Stimulated activated memory B cell treated with anti-CD40 and anti-IgM and Interleukin-4, amounts not matched to agents 10 μg/mL and 1 μg/mL and 100 μg/mL, for 72 hours (primary cell): Measurements from ENCODE around the gene HCST.

Experiments
- ATAC-seq: fragments of 150-1000 bp; cut with Tn5 transposase; 2 replicates; pipeline ENCODE4 v1.10.0; 2021
- H3K27ac Mint-ChIP-seq: one replicate; pipeline ENCODE4 v1.8.0; 2022; ENCODE audit warnings: mild to moderate bottlenecking, mixed read lengths
- H3K27me3 Mint-ChIP-seq: one replicate; pipeline ENCODE4 v1.8.0; 2022; ENCODE audit warnings: mixed read lengths
- H3K36me3 Mint-ChIP-seq: one replicate; pipeline ENCODE4 v1.8.0; 2022; ENCODE audit warnings: mixed read lengths
- H3K4me1 Mint-ChIP-seq: one replicate; pipeline ENCODE4 v1.8.0; 2022; ENCODE audit warnings: mixed read lengths
- H3K4me3 Mint-ChIP-seq: one replicate; pipeline ENCODE4 v1.8.0; 2022; ENCODE audit warnings: mild to moderate bottlenecking, moderate library complexity, mixed read lengths
- H3K9me3 Mint-ChIP-seq: one replicate; pipeline ENCODE4 v1.8.0; 2022; ENCODE audit warnings: mixed read lengths

The HCST gene

GRCh38 chr19:35949131-35949530, 46.8 kb downstream of the HCST start:
- H3K4me3 Mint-ChIP-seq, result no peak overlapping the region
- no peaks in the 10 kb centered on the region for H3K9me3 Mint-ChIP-seq
- H3K27me3 Mint-ChIP-seq, result peaks cover 7% of the 10 kb centered on the region
- H3K36me3 Mint-ChIP-seq, result peaks cover 2% of the 10 kb centered on the region
- H3K4me1 Mint-ChIP-seq, result peaks cover 16% of the 10 kb centered on the region
- ATAC-seq, result no peak
- H3K27ac Mint-ChIP-seq, result no peak overlapping the region
